ENCODE measurements around the gene PDZD7.

Gene PDZD7

GRCh38 chr10:101066146-101066895 is 35.4 kb upstream of the PDZD7 start:
- peak overlapping the region; percentile 100 for H3K4me2 ChIP-seq (ENCODE audit: low read length)
- no peaks in the 10 kb centered on the region for H3K9me3 ChIP-seq (ENCODE audit: control insufficient read depth, insufficient read depth, low read length)
- H3K79me2 ChIP-seq (ENCODE audit: control insufficient read depth, low read length): no peaks in the 10 kb centered on the region
- no peaks in the 10 kb centered on the region for H3K9me2 ChIP-seq (replicated peaks; ENCODE audit: control insufficient read depth, low read length)
- H3K4me1 ChIP-seq (ENCODE audit: control insufficient read depth, low read length): peaks cover 77% of the 10 kb centered on the region
- H3K27me3 ChIP-seq (ENCODE audit: control insufficient read depth, low read length): peaks cover 30% of the 10 kb centered on the region
- H3K4me3 ChIP-seq (ENCODE audit: low read length): peak overlapping the region; percentile 91
- no peak overlapping the region for H3K27ac ChIP-seq (ENCODE audit: low read depth, low read length)
- H3K36me3 ChIP-seq (ENCODE audit: control insufficient read depth, low read length): no peaks in the 10 kb centered on the region
- H4K20me1 ChIP-seq (ENCODE audit: control insufficient read depth, insufficient read depth, low read depth, low read length): no peaks in the 10 kb centered on the region
- TF ChIP-seq CTCF (IDR thresholded peaks at IDR 0.05; ENCODE audit: low read depth, low read length, poor library complexity, severe bottlenecking): peak; percentile 60
- no peak for TF ChIP-seq EZH2phosphoT487 (IDR thresholded peaks at IDR 0.05; ENCODE audit: borderline replicate concordance, low read length)
- peaks cover 15% of the 10 kb centered on the region for H3F3A ChIP-seq (ENCODE audit: control insufficient read depth, insufficient read depth)

- TF ChIP-seq CTCF (IDR thresholded peaks at IDR 0.05; ENCODE audit: low read depth, low read length, poor library complexity, severe bottlenecking) (no peak), EZH2phosphoT487 (IDR thresholded peaks at IDR 0.05; ENCODE audit: borderline replicate concordance, low read length) (no peak)
- Histone ChIP-seq H3K9me3 (ENCODE audit: control insufficient read depth, insufficient read depth, low read length) (no peaks in the 10 kb centered on the region), H3K27ac (ENCODE audit: low read depth, low read length) (no peak overlapping the region), H3F3A (ENCODE audit: control insufficient read depth, insufficient read depth) (peaks cover 11% of the 10 kb centered on the region; the same call in 1 of the 2 replicates), H3K36me3 (ENCODE audit: control insufficient read depth, low read length) (no peaks in the 10 kb centered on the region), H3K4me1 (ENCODE audit: control insufficient read depth, low read length) (peaks cover 72% of the 10 kb centered on the region), H3K79me2 (ENCODE audit: control insufficient read depth, low read length) (no peaks in the 10 kb centered on the region), H3K27me3 (ENCODE audit: control insufficient read depth, low read length) (peaks cover 30% of the 10 kb centered on the region), H3K4me3 (ENCODE audit: low read length) (no peak overlapping the region), H3K9me2 (replicated peaks; ENCODE audit: control insufficient read depth, low read length) (no peaks in the 10 kb centered on the region), H3K4me2 (ENCODE audit: low read length) (peak overlapping the region; percentile 100), H4K20me1 (ENCODE audit: control insufficient read depth, insufficient read depth, low read depth, low read length) (no peaks in the 10 kb centered on the region)
Observed at GRCh38 chr10:101065481-101066145, 34.7 kb upstream of the PDZD7 start.

GRCh38 chr10:101064415-101065030 is 33.6 kb upstream of the PDZD7 start:
- Histone ChIP-seq H3K4me2 (ENCODE audit: low read length) (no peak overlapping the region), H3K36me3 (ENCODE audit: control insufficient read depth, low read length) (peaks cover 7% of the 10 kb centered on the region), H4K20me1 (ENCODE audit: control insufficient read depth, insufficient read depth, low read depth, low read length) (peaks cover 1% of the 10 kb centered on the region; the same call in 1 of the 2 replicates), H3K9me3 (ENCODE audit: control insufficient read depth, insufficient read depth, low read length) (no peaks in the 10 kb centered on the region), H3K27me3 (ENCODE audit: control insufficient read depth, low read length) (peaks cover 30% of the 10 kb centered on the region), H3K79me2 (ENCODE audit: control insufficient read depth, low read length) (peaks cover 9% of the 10 kb centered on the region), H3K9me2 (replicated peaks; ENCODE audit: control insufficient read depth, low read length) (no peaks in the 10 kb centered on the region), H3K4me1 (ENCODE audit: control insufficient read depth, low read length) (peaks cover 64% of the 10 kb centered on the region), H3K27ac (ENCODE audit: low read depth, low read length) (no peak overlapping the region), H3K4me3 (ENCODE audit: low read length) (no peak overlapping the region), H3F3A (ENCODE audit: control insufficient read depth, insufficient read depth) (peaks cover 15% of the 10 kb centered on the region)
- TF ChIP-seq CTCF (IDR thresholded peaks at IDR 0.05; ENCODE audit: low read depth, low read length, poor library complexity, severe bottlenecking) (no peak), EZH2phosphoT487 (IDR thresholded peaks at IDR 0.05; ENCODE audit: borderline replicate concordance, low read length) (no peak)
